ENCODE results near the gene PDE8A.

PDE8A gene

GRCh38 chr15:84960391-84961113 lies 21.1 kb upstream of the PDE8A start:
- Histone ChIP-seq H3K4me3 (ENCODE audit: insufficient read depth, low read depth, low read length, poor library complexity, severe bottlenecking) (no peak overlapping the region), H3K4me1 (ENCODE audit: control insufficient read depth, insufficient read depth, low read length, poor library complexity, severe bottlenecking) (no peaks in the 10 kb centered on the region), H3K27ac (ENCODE audit: insufficient read depth, low read length, poor library complexity, severe bottlenecking) (no peak overlapping the region), H3K27me3 (replicated peaks; ENCODE audit: control insufficient read depth, insufficient read depth, low read length, poor library complexity, severe bottlenecking) (no peaks in the 10 kb centered on the region), H3K36me3 (ENCODE audit: control insufficient read depth, insufficient read depth, low read length) (no peaks in the 10 kb centered on the region), H3K9me3 (ENCODE audit: control insufficient read depth, low read length) (no peaks in the 10 kb centered on the region)
- DNase-seq = no peak

- Histone ChIP-seq H3K36me3 (ENCODE audit: control insufficient read depth, insufficient read depth, low read length) (no peaks in the 10 kb centered on the region), H3K27ac (ENCODE audit: insufficient read depth, low read length, poor library complexity, severe bottlenecking) (no peak overlapping the region)
- no peak for DNase-seq
Observed at GRCh38 chr15:84961114-84961452, 20.6 kb upstream of the PDE8A start.

GRCh38 chr15:84961707-84962106 lies 19.9 kb upstream of the PDE8A start:
- DNase-seq = no peak
- Histone ChIP-seq H3K27ac (ENCODE audit: insufficient read depth, low read length, poor library complexity, severe bottlenecking) (no peak overlapping the region), H3K4me1 (ENCODE audit: control insufficient read depth, insufficient read depth, low read length, poor library complexity, severe bottlenecking) (no peaks in the 10 kb centered on the region), H3K36me3 (ENCODE audit: control insufficient read depth, insufficient read depth, low read length) (no peaks in the 10 kb centered on the region), H3K9me3 (ENCODE audit: control insufficient read depth, low read length) (no peaks in the 10 kb centered on the region), H3K27me3 (replicated peaks; ENCODE audit: control insufficient read depth, insufficient read depth, low read length, poor library complexity, severe bottlenecking) (no peaks in the 10 kb centered on the region), H3K4me3 (ENCODE audit: insufficient read depth, low read depth, low read length, poor library complexity, severe bottlenecking) (no peak overlapping the region)

More at GRCh38 chr15:84961114-84961452, 20.6 kb upstream of the PDE8A start:
- Histone ChIP-seq H3K4me3 (ENCODE audit: insufficient read depth, low read depth, low read length, poor library complexity, severe bottlenecking) (no peak overlapping the region), H3K9me3 (ENCODE audit: control insufficient read depth, low read length) (no peaks in the 10 kb centered on the region), H3K4me1 (ENCODE audit: control insufficient read depth, insufficient read depth, low read length, poor library complexity, severe bottlenecking) (no peaks in the 10 kb centered on the region), H3K27me3 (replicated peaks; ENCODE audit: control insufficient read depth, insufficient read depth, low read length, poor library complexity, severe bottlenecking) (no peaks in the 10 kb centered on the region)

DNA sequence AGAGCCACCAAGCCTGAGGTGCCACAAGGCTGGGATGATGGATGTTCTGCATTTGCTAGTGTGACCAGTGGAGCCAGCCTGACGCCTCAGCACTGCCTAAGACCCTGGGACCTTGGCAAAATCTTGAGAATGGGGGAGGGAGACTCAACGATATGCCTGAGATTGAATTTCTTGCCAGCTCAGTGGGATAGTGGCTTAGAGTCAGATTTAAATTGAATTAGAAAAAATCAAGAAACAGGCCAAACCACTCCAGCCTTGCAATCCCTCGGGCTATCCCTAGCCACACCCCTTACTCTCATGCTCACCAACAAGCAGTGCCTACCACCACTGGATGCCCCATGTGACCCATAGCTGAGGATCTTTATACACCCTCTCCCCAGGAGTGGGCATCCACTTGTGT lies 18.7 kb upstream of the PDE8A start:
- Histone ChIP-seq H3K27me3 (replicated peaks; ENCODE audit: control insufficient read depth, insufficient read depth, low read length, poor library complexity, severe bottlenecking) (no peaks in the 10 kb centered on the region), H3K36me3 (ENCODE audit: control insufficient read depth, insufficient read depth, low read length) (no peaks in the 10 kb centered on the region), H3K4me3 (ENCODE audit: insufficient read depth, low read depth, low read length, poor library complexity, severe bottlenecking) (no peak overlapping the region), H3K4me1 (ENCODE audit: control insufficient read depth, insufficient read depth, low read length, poor library complexity, severe bottlenecking) (no peaks in the 10 kb centered on the region), H3K9me3 (ENCODE audit: control insufficient read depth, low read length) (no peaks in the 10 kb centered on the region), H3K27ac (ENCODE audit: insufficient read depth, low read length, poor library complexity, severe bottlenecking) (no peak overlapping the region)
- no peak for DNase-seq

DNA sequence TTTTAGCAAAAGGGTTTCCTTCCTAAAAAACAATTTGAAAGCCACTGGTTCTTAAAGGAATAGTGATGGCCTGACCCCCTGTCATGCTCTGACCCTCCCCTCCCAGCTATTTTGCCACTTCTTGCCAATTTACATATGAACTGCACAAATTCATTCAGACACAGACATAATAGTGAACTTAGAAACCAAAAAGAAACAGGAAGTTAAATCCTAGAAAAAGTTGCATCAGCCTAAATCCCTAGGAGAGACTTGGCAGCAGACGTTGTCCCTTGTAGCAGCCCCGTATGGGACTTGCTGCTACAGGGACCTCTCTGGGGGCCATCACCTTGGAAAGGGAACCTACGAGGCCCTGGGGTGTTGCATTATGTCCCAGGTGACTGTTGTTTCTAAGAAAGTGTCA lies 14.3 kb upstream of the PDE8A start:
- H3K4me3 ChIP-seq (ENCODE audit: insufficient read depth, low read depth, low read length, poor library complexity, severe bottlenecking) = no peak overlapping the region
- no peak overlapping the region for H3K27ac ChIP-seq (ENCODE audit: insufficient read depth, low read length, poor library complexity, severe bottlenecking)
- H3K27me3 ChIP-seq (replicated peaks; ENCODE audit: control insufficient read depth, insufficient read depth, low read length, poor library complexity, severe bottlenecking) = no peaks in the 10 kb centered on the region
- no peak for DNase-seq
- no peaks in the 10 kb centered on the region for H3K4me1 ChIP-seq (ENCODE audit: control insufficient read depth, insufficient read depth, low read length, poor library complexity, severe bottlenecking)
- no peaks in the 10 kb centered on the region for H3K36me3 ChIP-seq (ENCODE audit: control insufficient read depth, insufficient read depth, low read length)
- H3K9me3 ChIP-seq (ENCODE audit: control insufficient read depth, low read length) = no peaks in the 10 kb centered on the region

DNA sequence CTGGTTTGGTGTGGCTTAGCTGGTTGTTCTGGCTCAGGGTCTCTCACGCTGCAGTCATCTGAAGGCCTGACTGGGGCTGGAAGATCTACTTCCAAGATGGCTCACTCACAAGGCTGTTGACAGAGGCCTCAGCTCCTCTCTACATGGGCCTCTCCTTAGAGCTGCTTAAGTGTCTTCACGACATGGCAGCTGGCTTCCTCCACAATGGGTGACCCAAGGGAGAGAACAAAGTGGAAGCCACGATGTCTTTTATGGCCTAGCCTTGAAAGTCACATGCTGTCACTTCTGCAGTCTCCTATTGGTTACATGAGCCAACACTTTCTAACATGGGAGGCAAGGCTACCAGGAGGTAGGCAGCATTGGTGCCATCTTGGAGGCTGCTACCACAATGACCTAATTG lies 13.4 kb upstream of the PDE8A start:
- no peaks in the 10 kb centered on the region for H3K4me1 ChIP-seq (ENCODE audit: control insufficient read depth, insufficient read depth, low read length, poor library complexity, severe bottlenecking)
- H3K27me3 ChIP-seq (replicated peaks; ENCODE audit: control insufficient read depth, insufficient read depth, low read length, poor library complexity, severe bottlenecking) = no peaks in the 10 kb centered on the region
- no peak overlapping the region for H3K27ac ChIP-seq (ENCODE audit: insufficient read depth, low read length, poor library complexity, severe bottlenecking)
- no peaks in the 10 kb centered on the region for H3K36me3 ChIP-seq (ENCODE audit: control insufficient read depth, insufficient read depth, low read length)
- no peaks in the 10 kb centered on the region for H3K9me3 ChIP-seq (ENCODE audit: control insufficient read depth, low read length)
- no peak overlapping the region for H3K4me3 ChIP-seq (ENCODE audit: insufficient read depth, low read depth, low read length, poor library complexity, severe bottlenecking)
- DNase-seq = no peak

DNA sequence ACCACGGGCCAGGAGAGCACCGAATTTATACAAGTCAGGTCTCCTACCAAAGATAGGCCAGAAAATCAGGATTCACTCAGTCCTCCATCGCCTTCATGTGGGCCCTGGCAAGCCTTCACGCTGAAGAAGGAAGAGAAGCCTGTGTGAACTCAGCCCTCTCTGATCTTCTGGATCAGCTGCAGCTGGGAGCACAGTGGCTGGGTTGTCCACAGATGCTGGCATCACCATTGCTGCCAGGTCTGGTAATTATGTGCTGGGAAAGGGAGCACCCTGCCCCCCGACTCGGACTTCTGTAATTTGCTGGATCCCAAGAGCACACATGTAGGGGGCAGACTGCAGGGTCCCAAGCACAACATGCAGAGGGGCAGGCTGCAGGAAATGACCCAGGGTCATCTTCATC lies 12.4 kb upstream of the PDE8A start:
- DNase-seq = no peak
- no peaks in the 10 kb centered on the region for H3K27me3 ChIP-seq (replicated peaks; ENCODE audit: control insufficient read depth, insufficient read depth, low read length, poor library complexity, severe bottlenecking)

GRCh38 chr15:84970843-84971242 lies 10.8 kb upstream of the PDE8A start:
- Histone ChIP-seq H3K36me3 (ENCODE audit: control insufficient read depth, insufficient read depth, low read length) (no peaks in the 10 kb centered on the region), H3K9me3 (ENCODE audit: control insufficient read depth, low read length) (no peaks in the 10 kb centered on the region), H3K27ac (ENCODE audit: insufficient read depth, low read length, poor library complexity, severe bottlenecking) (no peak overlapping the region), H3K4me3 (ENCODE audit: insufficient read depth, low read depth, low read length, poor library complexity, severe bottlenecking) (no peak overlapping the region), H3K4me1 (ENCODE audit: control insufficient read depth, insufficient read depth, low read length, poor library complexity, severe bottlenecking) (no peaks in the 10 kb centered on the region), H3K27me3 (replicated peaks; ENCODE audit: control insufficient read depth, insufficient read depth, low read length, poor library complexity, severe bottlenecking) (no peaks in the 10 kb centered on the region)
- DNase-seq = no peak

More for the DNA sequence above, 12.4 kb upstream of the PDE8A start:
- no peaks in the 10 kb centered on the region for H3K9me3 ChIP-seq (ENCODE audit: control insufficient read depth, low read length)
- H3K4me1 ChIP-seq (ENCODE audit: control insufficient read depth, insufficient read depth, low read length, poor library complexity, severe bottlenecking) = no peaks in the 10 kb centered on the region
- H3K27ac ChIP-seq (ENCODE audit: insufficient read depth, low read length, poor library complexity, severe bottlenecking) = no peak overlapping the region
- no peak overlapping the region for H3K4me3 ChIP-seq (ENCODE audit: insufficient read depth, low read depth, low read length, poor library complexity, severe bottlenecking)
- H3K36me3 ChIP-seq (ENCODE audit: control insufficient read depth, insufficient read depth, low read length) = no peaks in the 10 kb centered on the region

DNA sequence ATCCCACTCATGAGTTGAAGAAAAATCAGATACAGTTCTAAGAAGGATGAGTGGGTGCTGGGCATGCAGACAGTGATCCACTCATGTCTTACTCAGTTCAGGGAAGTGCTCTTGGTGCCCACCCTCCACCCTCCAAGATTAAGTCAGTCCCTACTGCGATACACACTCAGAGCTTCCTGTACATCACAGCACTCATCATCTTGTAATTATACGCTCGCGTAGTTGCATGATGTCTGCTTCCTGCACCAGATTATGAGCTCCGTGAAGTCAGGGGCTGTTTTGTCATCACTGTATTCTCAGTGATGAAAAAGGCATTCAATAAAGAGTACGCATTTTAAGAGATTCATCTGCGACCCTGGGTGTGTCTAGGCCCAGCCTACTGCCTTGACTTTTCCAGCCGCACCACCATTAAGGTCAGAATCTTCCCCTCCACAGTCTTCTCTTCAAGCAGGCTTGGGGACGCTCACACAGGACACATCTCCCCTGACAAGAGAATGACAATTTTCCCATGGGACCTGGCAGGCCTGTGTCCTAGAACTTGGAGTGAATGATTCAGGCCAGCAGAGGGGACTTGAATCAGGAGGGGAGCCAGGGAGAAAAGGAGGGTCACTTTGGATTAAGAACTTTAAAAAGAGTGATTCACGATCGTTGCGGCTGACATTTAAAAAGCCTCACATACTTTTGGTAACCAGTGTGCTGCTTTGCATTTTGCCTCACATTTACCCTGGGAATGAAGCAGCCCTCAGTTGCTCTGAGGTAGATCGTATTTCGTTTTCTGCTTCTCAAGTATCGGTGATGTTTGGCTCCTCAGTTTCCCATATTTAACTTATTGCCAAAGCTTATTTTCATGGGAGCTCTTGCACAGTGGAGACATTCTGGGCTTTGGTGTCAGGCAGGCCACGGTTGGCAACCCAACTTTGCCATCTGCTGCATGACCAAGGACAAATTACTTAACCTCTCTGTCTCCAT lies 7.9 kb upstream of the PDE8A start:
- no peaks in the 10 kb centered on the region for H3K36me3 ChIP-seq (ENCODE audit: control insufficient read depth, insufficient read depth, low read length)
- H3K27me3 ChIP-seq (replicated peaks; ENCODE audit: control insufficient read depth, insufficient read depth, low read length, poor library complexity, severe bottlenecking) = no peaks in the 10 kb centered on the region
- no peak overlapping the region for H3K4me3 ChIP-seq (ENCODE audit: insufficient read depth, low read depth, low read length, poor library complexity, severe bottlenecking)
- no peaks in the 10 kb centered on the region for H3K4me1 ChIP-seq (ENCODE audit: control insufficient read depth, insufficient read depth, low read length, poor library complexity, severe bottlenecking)
- DNase-seq = no peak
- no peak overlapping the region for H3K27ac ChIP-seq (ENCODE audit: insufficient read depth, low read length, poor library complexity, severe bottlenecking)
- no peaks in the 10 kb centered on the region for H3K9me3 ChIP-seq (ENCODE audit: control insufficient read depth, low read length)

DNA sequence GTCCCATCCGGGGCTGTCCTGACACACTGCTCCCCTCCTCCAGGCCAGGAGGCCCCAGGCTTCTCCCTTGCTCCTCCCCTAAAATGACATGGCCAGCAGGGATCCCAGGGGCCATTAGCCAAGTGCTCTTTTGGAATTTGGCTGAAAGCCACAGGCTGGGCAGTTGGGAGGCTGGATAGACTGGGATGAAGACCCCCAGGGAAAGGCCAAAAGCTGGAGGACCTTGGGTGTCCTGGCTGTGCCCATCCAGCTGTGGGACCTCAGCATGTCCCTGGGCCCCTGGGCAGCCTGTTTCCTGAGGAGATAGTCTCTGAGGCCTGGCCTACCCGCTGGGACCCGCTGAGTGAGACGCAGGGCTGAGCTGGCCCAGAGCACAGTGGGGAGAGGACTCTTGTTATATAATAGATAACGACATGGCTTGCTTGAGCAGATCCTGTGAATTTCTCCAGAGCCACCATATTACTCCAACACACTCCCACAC lies 5.7 kb upstream of the PDE8A start:
- Histone ChIP-seq H3K9me3 (ENCODE audit: control insufficient read depth, low read length) (no peaks in the 10 kb centered on the region), H3K4me1 (ENCODE audit: control insufficient read depth, insufficient read depth, low read length, poor library complexity, severe bottlenecking) (no peaks in the 10 kb centered on the region), H3K27ac (ENCODE audit: insufficient read depth, low read length, poor library complexity, severe bottlenecking) (no peak overlapping the region), H3K27me3 (replicated peaks; ENCODE audit: control insufficient read depth, insufficient read depth, low read length, poor library complexity, severe bottlenecking) (no peaks in the 10 kb centered on the region), H3K36me3 (ENCODE audit: control insufficient read depth, insufficient read depth, low read length) (no peaks in the 10 kb centered on the region), H3K4me3 (ENCODE audit: insufficient read depth, low read depth, low read length, poor library complexity, severe bottlenecking) (no peak overlapping the region)
- DNase-seq = no peak

Measured in effector memory CD4-positive, alpha-beta T cell (primary cell).